ENCODE measurements around the gene SLCO1B3.

GRCh38 chr12:20963762-20964161, 153.3 kb downstream of the SLCO1B3 start:
- TF ChIP-seq EZH2 (IDR thresholded peaks at IDR 0.05; ENCODE audit: insufficient read depth, low read length): no peak
- TF ChIP-seq CTCF (IDR thresholded peaks at IDR 0.05; ENCODE audit: insufficient read depth, low read depth, low read length): no peak
